Left lung (tissue), 10 donors: ENCODE measurements around the gene PRKACG. TPM values are rescaled to one million over a fixed set of nuclear protein-coding genes. Genes with fewer than 3 reads are reported as not detected.

Source experiments
- ATAC-seq: fragments of 200-7000 bp; cut with Tn5 transposase; one replicate; pipeline ENCODE4 v1.9.1; 2020; ENCODE audit warnings: moderate library complexity
- DNase-seq, 4 donors: peaks; one replicate each; pipeline ENCODE4 v3.0.0-alpha.2; 2013 to 2020
- H3K27ac ChIP-seq, 2 donors: fragments of 200-600 bp; sonication (generic) in 1 of 2; one replicate each; pipeline versions ENCODE4 v1.5.0 to v1.8.0; 2020 to 2021
- H3K27me3 ChIP-seq, 2 donors: fragments of 200-600 bp; sonication (generic) in 1 of 2; one replicate each; pipeline versions ENCODE4 v1.5.0 to v1.8.0; 2020 to 2021
- H3K36me3 ChIP-seq, 2 donors: fragments of 200-600 bp; sonication (generic) in 1 of 2; one replicate each; pipeline versions ENCODE4 v1.5.0 to v1.8.0; 2020 to 2021
- H3K4me1 ChIP-seq, 2 donors: fragments of 200-600 bp; one replicate each; pipeline ENCODE4 v1.8.0; 2021
- H3K4me3 ChIP-seq, 2 donors: fragments of 200-600 bp; sonication (generic) in 1 of 2; one replicate each; pipeline versions ENCODE4 v1.5.0 to v1.8.0; 2020 to 2021; ENCODE audit warnings: mild to moderate bottlenecking in 1 of 2
- H3K9me3 ChIP-seq, 2 donors: fragments of 200-600 bp; sonication (generic) in 1 of 2; one replicate each; pipeline versions ENCODE4 v1.5.0 to v1.8.0; 2020 to 2021
- intact Hi-C, 2 donors: fragments of 100-400 bp; cut with DNase I; formaldehyde crosslinking; loops; one replicate each; pipeline versions ENCODE4 v1.11.2 to v1.14.2; 2022
- polyA plus RNA-seq, 6 donors: library from polyadenylated mRNA; unstranded; fragments of 120-200 nt; gene quantifications; one replicate each; pipeline ENCODE4 v1.2.1, GENCODE V29; 2013; ENCODE audit not compliant: insufficient read length in 6 of 6
- total RNA-seq, 2 donors: library from RNA; stranded (reverse); fragmentation: NEBNext Ultra II Directional; extraction: Animal tissue kit (Norgen Biotek cat#: 25700); gene quantifications; one replicate each; pipeline ENCODE4 v1.2.1, GENCODE V29; 2021
- TF ChIP-seq, protein P1 (sequence below), 2 donors: fragments of 200-600 bp; sonication (generic) in 1 of 2; IDR thresholded peaks; one replicate each; pipeline versions ENCODE4 v1.5.0 to v1.8.0; 2021; ENCODE audit warnings: antibody characterized with exemption in 2 of 2
- donor health status: DM: no; HTN: yes; CAD: no.
- donor health status: DM: no; HTN: no; CAD: no.

PRKACG gene
- total and polyA plus RNA-seq, 8 donors = 0.14 TPM; not detected in 7

- intact Hi-C loops = no loop called here
- Histone ChIP-seq H3K4me3 (no peak overlapping the region), H3K27me3 (no peaks in the 10 kb centered on the region), H3K9me3 (no peaks in the 10 kb centered on the region), H3K27ac (no peak overlapping the region), H3K4me1 (peaks cover 0 to 4% of the 10 kb centered on the region in 2 donors), H3K36me3 (peaks cover 0 to 37% of the 10 kb centered on the region in 2 donors)
- TF ChIP-seq, protein P1, sequence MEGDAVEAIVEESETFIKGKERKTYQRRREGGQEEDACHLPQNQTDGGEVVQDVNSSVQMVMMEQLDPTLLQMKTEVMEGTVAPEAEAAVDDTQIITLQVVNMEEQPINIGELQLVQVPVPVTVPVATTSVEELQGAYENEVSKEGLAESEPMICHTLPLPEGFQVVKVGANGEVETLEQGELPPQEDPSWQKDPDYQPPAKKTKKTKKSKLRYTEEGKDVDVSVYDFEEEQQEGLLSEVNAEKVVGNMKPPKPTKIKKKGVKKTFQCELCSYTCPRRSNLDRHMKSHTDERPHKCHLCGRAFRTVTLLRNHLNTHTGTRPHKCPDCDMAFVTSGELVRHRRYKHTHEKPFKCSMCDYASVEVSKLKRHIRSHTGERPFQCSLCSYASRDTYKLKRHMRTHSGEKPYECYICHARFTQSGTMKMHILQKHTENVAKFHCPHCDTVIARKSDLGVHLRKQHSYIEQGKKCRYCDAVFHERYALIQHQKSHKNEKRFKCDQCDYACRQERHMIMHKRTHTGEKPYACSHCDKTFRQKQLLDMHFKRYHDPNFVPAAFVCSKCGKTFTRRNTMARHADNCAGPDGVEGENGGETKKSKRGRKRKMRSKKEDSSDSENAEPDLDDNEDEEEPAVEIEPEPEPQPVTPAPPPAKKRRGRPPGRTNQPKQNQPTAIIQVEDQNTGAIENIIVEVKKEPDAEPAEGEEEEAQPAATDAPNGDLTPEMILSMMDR (IDR thresholded peaks at IDR 0.05) = no peak
- DNase-seq = no peak
- ATAC-seq = no peak
These were observed 31.9 kb upstream of the PRKACG start for GRCh38 chr9:69045821-69046220.

- Histone ChIP-seq H3K4me1 (peaks cover 0 to 4% of the 10 kb centered on the region in 2 donors), H3K4me3 (no peak overlapping the region), H3K27ac (no peak overlapping the region), H3K27me3 (no peaks in the 10 kb centered on the region), H3K9me3 (no peaks in the 10 kb centered on the region), H3K36me3 (peaks cover 0 to 32% of the 10 kb centered on the region in 2 donors)
- DNase-seq (no peak), ATAC-seq (peak; percentile 55)
- intact Hi-C loops = no loop called here
- TF ChIP-seq, protein P1 (IDR thresholded peaks at IDR 0.05) = no peak
These were observed 30.6 kb upstream of the PRKACG start for GRCh38 chr9:69044240-69045219.

- intact Hi-C loops = no loop called here
- Histone ChIP-seq H3K9me3 (no peaks in the 10 kb centered on the region), H3K27me3 (no peaks in the 10 kb centered on the region), H3K4me3 (no peak overlapping the region), H3K4me1 (peaks cover 0 to 12% of the 10 kb centered on the region in 2 donors), H3K36me3 (no peaks in the 10 kb centered on the region), H3K27ac (no peak overlapping the region)
- TF ChIP-seq, protein P1 (IDR thresholded peaks at IDR 0.05) = no peak
- DNase-seq (no peak), ATAC-seq (no peak)
These were observed 26.7 kb upstream of the PRKACG start for GRCh38 chr9:69040646-69041045.

GRCh38 chr9:69036799-69037198 lies 22.9 kb upstream of the PRKACG start:
- Histone ChIP-seq H3K4me3 (peak overlapping the region in 1 of 2 donors; percentile 74), H3K4me1 (peaks cover 3 to 14% of the 10 kb centered on the region in 2 donors), H3K36me3 (no peaks in the 10 kb centered on the region), H3K27me3 (no peaks in the 10 kb centered on the region), H3K27ac (peak overlapping the region in 1 of 2 donors; percentile 86), H3K9me3 (no peaks in the 10 kb centered on the region)
- TF ChIP-seq, protein P1 (IDR thresholded peaks at IDR 0.05) = no peak
- no peak for DNase-seq
- no peak for ATAC-seq
- intact Hi-C loops = no loop called here

- Histone ChIP-seq H3K27me3 (no peaks in the 10 kb centered on the region), H3K4me1 (peaks cover 3 to 14% of the 10 kb centered on the region in 2 donors), H3K9me3 (no peaks in the 10 kb centered on the region), H3K27ac (peak overlapping the region; percentile 73 to 86), H3K4me3 (peak overlapping the region; percentile 50 to 74), H3K36me3 (no peaks in the 10 kb centered on the region)
- intact Hi-C loops = no loop called here
- ATAC-seq (peak; percentile 41), DNase-seq (no peak)
- TF ChIP-seq, protein P1 (IDR thresholded peaks at IDR 0.05) = no peak
These were observed 22.4 kb upstream of the PRKACG start for GRCh38 chr9:69036309-69036708.
